Esophagus squamous epithelium (tissue), 4 donors: ENCODE data around the gene CTSE.

Experiments
- CTCF ChIP-seq, 6 experiments: fragments of 450-650 bp in 4 of 6; fragments of 200-600 bp in 2 of 6; sonication (generic) in 2 of 6; IDR thresholded peaks; one replicate each; pipeline ENCODE4 v1.5.1; 2016 to 2019; ENCODE audit warnings: antibody characterized with exemption in 6 of 6, mild to moderate bottlenecking in 4 of 6, moderate library complexity in 4 of 6
- POLR2A ChIP-seq, 4 donors: fragments of 450-650 bp; IDR thresholded peaks; one replicate each; pipeline ENCODE4 v1.6.1; 2017; ENCODE audit warnings: antibody characterized with exemption in 4 of 4, mild to moderate bottlenecking in 4 of 4, moderate library complexity in 3 of 4

- TF ChIP-seq CTCF (IDR thresholded peaks at IDR 0.05) = no peak
- no peak for TF ChIP-seq POLR2A (IDR thresholded peaks at IDR 0.05)
Observed at GRCh38 chr1:206030191-206030590, 6.5 kb upstream of the CTSE start.
